VCaP (cell line): ENCODE data around the gene APEH.
"Not testable (repeated sequence)": the region's sequence is repeated elsewhere in the genome, so short reads cannot be mapped to it uniquely, and the experiment has no call there.

Experiments used
- H3K27ac ChIP-seq: fragments of 450-650 bp; 2 replicates; pipeline ENCODE4 v1.5.1; 2017
- TF ChIP-seq, protein P1 (sequence below): fragments of 450-650 bp; conservative IDR thresholded peaks from 2 replicates; pipeline ENCODE4 v1.5.1; 2017; ENCODE audit warnings: mild to moderate bottlenecking, moderate library complexity

The APEH gene

DNA sequence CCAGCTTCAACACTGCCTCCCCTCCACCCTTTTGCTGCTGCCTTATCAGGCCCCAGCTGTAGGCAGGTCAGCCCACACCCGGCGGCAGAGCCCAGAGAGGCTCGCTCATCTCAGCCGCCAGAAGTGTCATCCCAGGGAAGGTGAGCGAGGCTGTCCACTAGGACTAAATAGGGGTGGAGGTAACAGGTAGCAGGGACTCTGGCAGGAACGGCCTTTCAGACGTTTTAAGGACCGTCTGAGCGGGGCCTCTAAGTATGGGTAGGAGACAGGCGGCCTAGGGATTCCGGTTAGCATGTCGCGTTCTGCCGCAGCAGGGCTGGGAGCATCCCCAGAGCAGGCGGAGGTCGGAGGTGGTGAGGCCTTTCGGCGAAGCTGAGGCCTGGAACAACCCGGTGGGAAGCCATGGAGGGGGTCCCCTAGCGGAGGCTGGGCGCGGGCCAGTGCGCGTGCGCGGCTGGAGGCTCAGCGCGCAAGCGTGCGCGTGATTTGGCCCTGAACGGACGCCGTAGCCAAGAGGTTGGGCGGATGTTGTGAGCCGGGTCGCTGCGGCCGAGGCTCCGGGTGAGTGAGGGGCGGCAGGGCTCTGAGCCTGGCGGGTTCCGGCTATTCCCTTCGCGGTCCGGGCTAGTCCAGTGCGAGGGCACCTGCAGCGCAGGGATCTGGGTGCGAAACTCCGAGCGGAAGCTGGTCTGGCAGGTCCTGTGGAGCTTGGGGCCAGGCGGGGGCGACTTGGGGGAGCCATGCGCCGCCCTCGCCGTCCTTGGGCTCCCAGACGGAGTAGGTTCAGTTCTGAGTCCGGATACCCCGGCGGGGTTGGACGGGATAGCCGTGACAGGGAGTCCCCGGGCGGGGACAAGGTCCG lies 15.1 kb downstream of the APEH start, which contains the start of the genes MST1 and RNF123:
TSS of gene MST1 (minus strand) at position 429 of the 862 bp plus-strand sequence. CDS start 783 bp downstream, outside the sequence.
TSS of gene RNF123 (plus strand) at position 512 of the 862 bp plus-strand sequence. CDS start 1,609 bp downstream, outside the sequence.
- TF ChIP-seq, protein P1, sequence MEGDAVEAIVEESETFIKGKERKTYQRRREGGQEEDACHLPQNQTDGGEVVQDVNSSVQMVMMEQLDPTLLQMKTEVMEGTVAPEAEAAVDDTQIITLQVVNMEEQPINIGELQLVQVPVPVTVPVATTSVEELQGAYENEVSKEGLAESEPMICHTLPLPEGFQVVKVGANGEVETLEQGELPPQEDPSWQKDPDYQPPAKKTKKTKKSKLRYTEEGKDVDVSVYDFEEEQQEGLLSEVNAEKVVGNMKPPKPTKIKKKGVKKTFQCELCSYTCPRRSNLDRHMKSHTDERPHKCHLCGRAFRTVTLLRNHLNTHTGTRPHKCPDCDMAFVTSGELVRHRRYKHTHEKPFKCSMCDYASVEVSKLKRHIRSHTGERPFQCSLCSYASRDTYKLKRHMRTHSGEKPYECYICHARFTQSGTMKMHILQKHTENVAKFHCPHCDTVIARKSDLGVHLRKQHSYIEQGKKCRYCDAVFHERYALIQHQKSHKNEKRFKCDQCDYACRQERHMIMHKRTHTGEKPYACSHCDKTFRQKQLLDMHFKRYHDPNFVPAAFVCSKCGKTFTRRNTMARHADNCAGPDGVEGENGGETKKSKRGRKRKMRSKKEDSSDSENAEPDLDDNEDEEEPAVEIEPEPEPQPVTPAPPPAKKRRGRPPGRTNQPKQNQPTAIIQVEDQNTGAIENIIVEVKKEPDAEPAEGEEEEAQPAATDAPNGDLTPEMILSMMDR, result no peak

DNA sequence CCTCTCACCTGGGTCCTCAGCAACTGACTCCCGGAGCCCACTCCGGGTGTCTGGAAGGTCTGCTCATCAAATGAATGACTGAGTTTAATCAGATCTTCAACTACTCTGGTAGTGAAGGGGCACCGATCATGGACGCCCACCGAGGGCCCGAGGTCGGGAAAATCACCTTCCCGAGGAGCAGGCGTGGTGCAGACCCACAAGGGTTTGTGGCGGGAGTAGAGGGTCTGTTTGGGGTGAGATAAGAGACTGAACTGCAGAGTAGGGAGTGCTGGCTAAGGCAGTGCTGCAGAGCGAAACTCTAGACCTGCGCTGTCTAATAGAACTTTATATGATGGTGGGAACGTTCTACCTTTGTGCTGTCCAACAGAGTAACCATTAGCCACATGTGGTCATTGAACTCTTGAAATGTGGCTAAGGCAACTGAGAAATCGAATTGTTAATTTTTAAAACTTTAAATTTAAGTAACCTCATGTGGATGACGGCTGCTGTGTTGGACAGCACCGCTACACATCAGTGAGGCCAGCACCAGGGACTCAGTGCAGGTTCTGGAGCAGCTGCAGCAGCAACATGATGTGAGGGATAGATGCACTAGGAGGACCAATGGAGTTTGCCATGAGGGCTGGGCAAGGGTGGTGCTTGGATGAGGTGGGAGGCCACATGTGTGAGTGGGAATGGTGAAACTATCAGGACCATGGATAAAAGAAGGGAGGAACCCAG lies 15.9 kb downstream of the APEH start:
- H3K27ac ChIP-seq, result peak overlapping the region; percentile 78

More for the DNA sequence above, 15.1 kb downstream of the APEH start, which contains the start of the genes MST1 and RNF123:
- peak within 1 kb of the TSS; percentile 78 for H3K27ac ChIP-seq

DNA sequence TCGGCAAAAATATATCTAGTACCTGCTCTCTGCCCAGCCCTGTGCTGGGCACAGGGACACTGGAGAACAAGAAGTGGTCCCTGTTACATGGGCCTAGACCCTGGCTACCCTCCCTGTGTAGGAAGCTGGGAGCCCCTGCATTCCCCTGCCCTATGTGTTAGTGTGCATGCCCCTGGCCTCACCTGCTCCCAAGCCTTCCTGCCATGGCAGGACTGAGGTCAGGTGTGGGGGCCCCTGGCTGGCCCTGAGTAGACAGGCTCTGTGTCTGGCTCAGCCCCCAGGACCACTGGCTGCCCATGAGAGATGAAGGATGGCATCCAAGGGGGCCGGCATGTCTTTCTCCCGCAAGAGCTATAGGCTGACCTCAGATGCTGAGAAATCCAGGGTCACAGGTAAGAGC lies 16.7 kb downstream of the APEH start:
- H3K27ac ChIP-seq, result not testable (repeated sequence)

DNA sequence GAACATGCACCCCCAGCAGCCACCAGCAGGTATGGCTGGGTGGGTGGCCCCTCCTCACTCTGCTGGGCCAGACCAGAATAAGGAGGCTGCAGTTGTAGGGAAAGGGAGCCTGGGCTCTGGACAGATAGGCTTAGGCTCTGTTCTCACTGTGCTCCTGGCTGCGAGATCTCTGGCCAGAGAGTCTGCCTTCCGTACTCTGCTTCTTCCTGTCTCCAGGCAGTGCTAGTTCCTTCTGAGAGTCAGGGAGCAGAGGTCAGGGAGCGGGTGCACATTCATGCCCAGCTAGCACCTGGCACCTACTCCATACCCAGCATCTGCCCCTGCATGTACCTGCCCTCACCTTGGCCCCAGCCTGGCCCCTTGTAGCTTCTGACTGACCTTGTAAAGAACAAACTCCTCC lies 17.3 kb downstream of the APEH start:
- H3K27ac ChIP-seq, result not testable (repeated sequence)

DNA sequence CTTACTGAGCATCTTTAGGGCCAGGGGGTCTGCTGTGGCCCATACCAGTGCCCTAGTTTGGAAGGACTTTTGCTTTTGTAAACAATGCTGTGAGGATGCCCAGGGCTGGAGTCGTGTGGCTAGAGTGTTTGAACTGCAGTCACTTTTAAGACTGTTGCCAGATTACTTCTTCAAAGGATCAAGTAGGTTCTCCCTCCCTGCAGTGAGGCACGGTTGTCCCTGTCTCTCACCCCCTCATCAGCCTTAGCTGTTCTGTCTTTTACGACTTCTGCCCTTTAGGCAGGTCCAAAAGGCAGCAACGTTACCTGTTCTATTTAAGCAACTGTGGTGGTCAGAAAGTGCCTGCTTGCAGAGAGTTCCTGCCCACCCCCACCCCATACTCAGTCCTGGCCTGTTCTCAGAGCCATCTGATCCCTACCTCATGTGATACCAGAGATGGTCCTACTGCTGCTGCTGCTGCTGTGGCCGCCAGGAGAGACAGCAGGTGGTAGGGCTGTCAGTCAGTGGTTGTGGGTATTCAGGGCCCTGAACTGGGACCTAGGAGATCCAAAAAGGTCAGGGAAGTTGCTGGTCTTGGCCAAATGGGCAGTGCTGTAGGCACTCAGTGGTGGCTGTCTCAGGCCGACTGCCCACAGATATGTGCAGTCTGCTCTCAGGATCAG lies 20.4 kb downstream of the APEH start:
- H3K27ac ChIP-seq, result not testable (repeated sequence)

DNA sequence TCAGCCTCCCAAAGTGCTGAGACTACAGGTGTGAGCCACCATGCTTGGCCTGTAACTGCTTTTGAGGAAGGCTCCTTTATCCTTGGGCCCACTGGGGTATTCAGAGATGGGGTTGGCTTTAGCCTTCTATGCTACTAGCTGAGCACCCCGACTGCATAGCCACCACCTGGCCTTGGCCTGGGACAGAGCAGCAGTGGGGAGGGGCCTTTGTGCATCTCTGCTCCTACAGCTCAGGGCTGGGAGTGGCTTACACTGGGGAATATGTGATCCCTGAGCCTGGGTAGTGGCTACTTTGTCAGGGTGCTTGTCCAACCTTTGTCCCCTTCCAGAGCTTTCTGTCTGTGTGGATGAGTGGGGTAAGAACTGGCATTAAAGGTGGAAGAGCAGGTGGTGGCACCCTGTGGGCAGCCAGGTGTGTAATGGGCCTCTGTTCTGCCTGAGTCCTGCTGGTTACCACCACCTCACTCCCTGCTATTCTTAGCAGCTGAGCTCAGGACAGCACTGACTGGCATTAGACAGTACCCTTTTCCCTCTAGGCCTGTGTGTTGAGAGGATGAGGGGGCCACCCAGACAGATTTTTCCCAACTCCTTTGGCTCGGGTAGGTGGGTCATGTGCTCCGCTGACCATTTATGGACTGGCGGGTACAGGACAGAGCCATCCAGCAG lies 21.3 kb downstream of the APEH start:
- not testable (repeated sequence) for H3K27ac ChIP-seq

DNA sequence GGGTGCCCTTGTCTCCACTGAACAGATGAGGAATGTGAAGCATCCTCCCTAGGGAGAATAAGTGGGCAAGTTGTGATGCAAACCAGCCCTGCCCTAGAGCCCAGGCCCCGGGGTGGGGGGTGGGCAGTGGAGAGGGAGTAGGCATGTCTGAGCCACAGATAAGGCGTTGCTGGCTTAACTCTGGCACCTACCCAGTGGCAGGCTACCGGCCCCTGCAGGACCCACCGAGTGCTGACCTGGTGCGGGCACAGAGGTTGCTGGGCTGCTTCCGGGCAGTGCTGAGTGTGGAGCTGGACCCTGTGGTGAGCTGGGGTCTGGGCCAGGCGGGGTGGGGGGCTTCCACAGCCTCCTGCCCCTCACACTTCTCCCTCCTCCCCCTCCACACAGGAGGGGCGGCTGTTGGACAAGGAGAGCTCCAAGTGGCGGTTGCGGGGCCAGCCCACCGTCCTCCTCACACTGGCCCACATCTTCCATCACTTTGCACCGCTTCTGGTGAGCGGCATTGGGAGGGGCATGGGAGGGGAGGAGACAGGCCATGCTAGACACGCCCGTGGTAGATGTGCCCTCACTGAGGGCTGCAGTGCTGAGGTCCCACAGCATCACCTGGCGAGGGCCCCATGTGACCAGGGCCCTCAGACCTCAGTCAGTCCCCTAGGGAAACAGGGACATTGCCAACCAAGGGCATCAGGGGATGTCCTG lies 25.3 kb downstream of the APEH start:
- TF ChIP-seq, protein P1, result no peak
- no peak overlapping the region for H3K27ac ChIP-seq

DNA sequence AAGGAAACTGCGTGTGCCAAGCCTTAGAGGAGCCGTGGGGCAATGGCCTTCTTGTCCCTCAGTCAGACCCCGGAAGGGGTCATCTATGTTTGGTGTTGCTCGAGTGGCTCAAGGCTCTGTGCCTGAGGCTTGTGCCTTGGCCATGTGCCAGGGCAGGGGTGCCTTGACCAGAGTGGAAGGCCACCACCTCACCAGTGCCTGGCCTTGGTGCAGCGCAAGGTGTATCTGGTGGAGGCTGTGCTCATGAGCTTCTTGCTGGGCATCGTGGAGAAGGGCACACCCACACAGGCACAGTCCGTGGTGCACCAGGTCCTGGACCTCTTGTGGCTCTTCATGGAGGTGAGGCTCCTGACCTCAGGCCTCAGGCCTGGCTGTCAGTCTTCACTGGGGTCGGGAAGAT lies 25.9 kb downstream of the APEH start:
- H3K27ac ChIP-seq, result no peak overlapping the region
- TF ChIP-seq, protein P1, result no peak

DNA sequence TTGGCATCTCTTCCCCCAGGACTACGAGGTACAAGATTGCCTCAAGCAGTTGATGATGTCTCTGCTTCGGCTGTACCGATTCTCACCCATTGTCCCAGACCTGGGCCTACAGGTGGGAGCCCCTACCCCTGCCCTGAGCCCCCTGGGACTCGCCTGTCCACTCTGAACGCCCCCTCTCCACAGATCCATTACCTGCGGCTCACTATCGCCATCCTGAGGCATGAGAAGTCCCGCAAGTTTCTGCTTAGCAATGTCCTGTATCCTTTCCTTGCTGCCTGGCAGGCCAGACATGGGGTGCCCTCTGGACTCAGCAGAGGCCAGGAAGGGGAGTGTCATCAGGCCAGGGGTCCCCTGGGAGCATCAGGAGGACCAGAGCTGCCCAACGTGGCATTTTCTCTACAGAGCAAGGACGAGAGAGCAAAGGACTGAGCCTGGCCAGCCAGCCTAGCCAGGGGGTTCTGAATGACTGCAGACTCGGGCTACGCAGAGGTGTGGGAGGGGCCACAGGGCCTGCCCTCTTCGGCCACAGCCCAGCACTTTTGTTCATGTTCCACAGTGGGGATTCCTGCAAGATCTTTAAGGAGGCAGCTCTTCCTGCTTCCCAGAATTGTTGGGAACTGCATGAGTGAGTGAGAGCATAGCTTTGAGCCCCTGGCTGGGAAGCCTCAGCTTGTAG lies 26.4 kb downstream of the APEH start:
- TF ChIP-seq, protein P1, result no peak
- no peak overlapping the region for H3K27ac ChIP-seq
